Bronchial epithelial cell (primary cell): ENCODE data around the gene PHB1. TPM values are rescaled to one million over a fixed set of nuclear protein-coding genes. Genes with fewer than 3 reads are reported as not detected.

Experiments
- DNase-seq: peaks from one replicate; pipeline ENCODE4 v3.0.0-alpha.2; 2010; ENCODE audit warnings: low read depth
- FAIRE-seq: peaks from 2 replicates; lab custom pipeline; 2011; peaks lifted over from hg19 to GRCh38; lab: Jason Lieb, UNC
- H3K27me3 ChIP-seq: 2 replicates; pipeline ENCODE4 v1.5.1; 2011; ENCODE audit warnings: low read length; ENCODE audit not compliant: control insufficient read depth, insufficient read depth
- H3K36me3 ChIP-seq: 2 replicates; pipeline ENCODE4 v1.5.1; 2011; ENCODE audit warnings: low read length; ENCODE audit not compliant: control insufficient read depth, insufficient read depth
- H3K4me3 ChIP-seq: 2 replicates; pipeline ENCODE4 v1.5.1; 2011; ENCODE audit warnings: mild to moderate bottlenecking, low read depth, low read length, control low read depth
- total RNA-seq: library from RNA; depleted of rRNA; stranded (reverse); fragments of >200 nt; gene quantifications from 2 replicates; pipeline ENCODE4 v1.2.1, GENCODE V29; 2014
- TF ChIP-seq, protein P1 (sequence below): IDR thresholded peaks from 2 replicates; pipeline ENCODE4 v1.5.1; 2011; ENCODE audit warnings: mild to moderate bottlenecking, moderate library complexity, low read length, control low read depth, inconsistent platforms; ENCODE audit not compliant: insufficient read depth, severe bottlenecking

Gene PHB1
- total RNA-seq, 1 donor from 2014 or later, result 235 TPM

DNA sequence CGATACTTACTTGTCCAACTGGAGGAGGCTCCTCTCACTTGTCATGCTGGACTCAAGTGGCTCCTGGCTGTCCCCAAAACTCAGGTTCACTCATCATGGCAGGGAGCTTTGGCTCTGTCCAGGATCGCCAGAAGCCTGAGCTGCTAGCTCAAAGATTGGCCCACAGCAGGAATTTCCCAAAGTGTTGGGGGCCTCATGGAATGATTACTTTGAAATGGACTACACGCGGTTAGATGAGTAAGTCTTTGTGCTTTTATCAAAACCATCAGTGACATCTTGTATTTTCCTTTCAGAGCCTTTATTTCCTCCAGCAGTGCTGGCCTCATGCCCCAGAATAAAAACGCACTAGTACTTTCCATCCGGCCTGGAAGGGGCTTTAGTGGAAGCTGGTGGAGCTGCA, 29.2 kb upstream of the PHB1 start:
- FAIRE-seq, result no peak
- H3K4me3 ChIP-seq, result no peak overlapping the region
- no peak for DNase-seq
- H3K27me3 ChIP-seq, result peaks cover 12% of the 10 kb centered on the region
- TF ChIP-seq, protein P1, sequence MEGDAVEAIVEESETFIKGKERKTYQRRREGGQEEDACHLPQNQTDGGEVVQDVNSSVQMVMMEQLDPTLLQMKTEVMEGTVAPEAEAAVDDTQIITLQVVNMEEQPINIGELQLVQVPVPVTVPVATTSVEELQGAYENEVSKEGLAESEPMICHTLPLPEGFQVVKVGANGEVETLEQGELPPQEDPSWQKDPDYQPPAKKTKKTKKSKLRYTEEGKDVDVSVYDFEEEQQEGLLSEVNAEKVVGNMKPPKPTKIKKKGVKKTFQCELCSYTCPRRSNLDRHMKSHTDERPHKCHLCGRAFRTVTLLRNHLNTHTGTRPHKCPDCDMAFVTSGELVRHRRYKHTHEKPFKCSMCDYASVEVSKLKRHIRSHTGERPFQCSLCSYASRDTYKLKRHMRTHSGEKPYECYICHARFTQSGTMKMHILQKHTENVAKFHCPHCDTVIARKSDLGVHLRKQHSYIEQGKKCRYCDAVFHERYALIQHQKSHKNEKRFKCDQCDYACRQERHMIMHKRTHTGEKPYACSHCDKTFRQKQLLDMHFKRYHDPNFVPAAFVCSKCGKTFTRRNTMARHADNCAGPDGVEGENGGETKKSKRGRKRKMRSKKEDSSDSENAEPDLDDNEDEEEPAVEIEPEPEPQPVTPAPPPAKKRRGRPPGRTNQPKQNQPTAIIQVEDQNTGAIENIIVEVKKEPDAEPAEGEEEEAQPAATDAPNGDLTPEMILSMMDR, result no peak
- H3K36me3 ChIP-seq, result no peaks in the 10 kb centered on the region

DNA sequence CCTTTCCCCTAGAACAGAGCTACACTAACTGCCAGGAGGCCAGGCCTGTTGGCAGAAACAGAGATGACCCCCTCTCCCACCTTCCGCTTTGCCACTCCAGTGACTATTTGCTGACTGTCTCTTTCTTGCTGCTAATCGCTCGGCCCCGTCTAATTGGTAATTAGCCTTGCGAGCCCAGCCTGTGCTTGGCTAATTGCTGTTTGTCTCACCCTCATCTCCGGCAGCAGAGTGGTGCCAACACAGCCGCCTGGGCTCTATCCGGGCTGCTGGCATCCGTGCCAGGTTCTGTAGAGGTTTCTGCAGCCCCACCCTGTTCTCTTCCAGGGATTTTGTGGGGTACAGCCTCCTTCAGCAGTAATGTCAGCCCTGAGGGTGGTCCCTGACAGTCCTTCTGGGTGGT, 27.4 kb upstream of the PHB1 start:
- TF ChIP-seq, protein P1, result no peak
- Histone ChIP-seq H3K27me3 (peaks cover 12% of the 10 kb centered on the region), H3K4me3 (no peak overlapping the region), H3K36me3 (no peaks in the 10 kb centered on the region)
- DNase-seq, result no peak
- no peak for FAIRE-seq

DNA sequence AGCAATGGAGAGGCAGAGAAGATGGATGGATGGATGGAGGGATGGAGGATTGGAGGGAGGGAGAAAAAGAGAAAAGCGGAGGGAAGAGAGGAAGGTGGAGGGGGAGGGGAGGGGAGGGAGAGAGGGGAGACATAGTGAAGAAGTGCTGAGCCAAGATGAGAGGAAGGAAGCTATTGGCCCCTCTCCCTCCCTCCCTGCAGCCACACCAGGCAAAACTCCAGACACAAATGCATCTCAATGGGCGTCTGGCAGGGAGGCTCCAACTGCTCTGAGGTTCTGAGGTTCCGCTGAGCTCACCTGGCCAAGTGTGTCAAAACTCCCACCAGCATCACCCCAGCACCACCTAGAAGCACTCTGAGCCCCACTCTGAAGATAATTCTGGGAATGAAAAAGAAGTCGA, 26.9 kb upstream of the PHB1 start:
- FAIRE-seq (no peak), DNase-seq (no peak)
- no peak overlapping the region for H3K4me3 ChIP-seq
- peaks cover 12% of the 10 kb centered on the region for H3K27me3 ChIP-seq
- TF ChIP-seq, protein P1, result no peak
- no peaks in the 10 kb centered on the region for H3K36me3 ChIP-seq

DNA sequence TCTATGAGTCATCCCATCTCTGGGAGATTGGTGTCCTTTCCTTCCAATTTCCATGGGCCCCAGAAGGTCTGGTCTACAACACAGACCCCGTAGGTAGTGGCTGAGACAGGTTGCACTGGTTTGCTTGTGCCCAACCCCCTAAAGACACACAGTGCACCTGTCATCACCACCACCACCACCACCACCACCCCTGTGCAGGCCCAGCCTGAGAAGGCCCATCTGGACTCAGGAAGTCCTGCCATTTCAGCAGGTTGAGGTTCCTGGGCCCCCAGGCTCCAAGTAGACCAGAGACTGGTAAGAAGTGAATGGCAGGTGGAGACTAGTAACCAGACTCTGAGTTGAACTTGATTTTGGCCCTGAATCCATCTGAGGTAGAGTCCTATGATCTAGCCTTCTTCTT, 25.9 kb upstream of the PHB1 start:
- peaks cover 10% of the 10 kb centered on the region for H3K27me3 ChIP-seq
- DNase-seq (no peak), FAIRE-seq (no peak)
- H3K4me3 ChIP-seq, result no peak overlapping the region
- no peaks in the 10 kb centered on the region for H3K36me3 ChIP-seq
- TF ChIP-seq, protein P1, result no peak

DNA sequence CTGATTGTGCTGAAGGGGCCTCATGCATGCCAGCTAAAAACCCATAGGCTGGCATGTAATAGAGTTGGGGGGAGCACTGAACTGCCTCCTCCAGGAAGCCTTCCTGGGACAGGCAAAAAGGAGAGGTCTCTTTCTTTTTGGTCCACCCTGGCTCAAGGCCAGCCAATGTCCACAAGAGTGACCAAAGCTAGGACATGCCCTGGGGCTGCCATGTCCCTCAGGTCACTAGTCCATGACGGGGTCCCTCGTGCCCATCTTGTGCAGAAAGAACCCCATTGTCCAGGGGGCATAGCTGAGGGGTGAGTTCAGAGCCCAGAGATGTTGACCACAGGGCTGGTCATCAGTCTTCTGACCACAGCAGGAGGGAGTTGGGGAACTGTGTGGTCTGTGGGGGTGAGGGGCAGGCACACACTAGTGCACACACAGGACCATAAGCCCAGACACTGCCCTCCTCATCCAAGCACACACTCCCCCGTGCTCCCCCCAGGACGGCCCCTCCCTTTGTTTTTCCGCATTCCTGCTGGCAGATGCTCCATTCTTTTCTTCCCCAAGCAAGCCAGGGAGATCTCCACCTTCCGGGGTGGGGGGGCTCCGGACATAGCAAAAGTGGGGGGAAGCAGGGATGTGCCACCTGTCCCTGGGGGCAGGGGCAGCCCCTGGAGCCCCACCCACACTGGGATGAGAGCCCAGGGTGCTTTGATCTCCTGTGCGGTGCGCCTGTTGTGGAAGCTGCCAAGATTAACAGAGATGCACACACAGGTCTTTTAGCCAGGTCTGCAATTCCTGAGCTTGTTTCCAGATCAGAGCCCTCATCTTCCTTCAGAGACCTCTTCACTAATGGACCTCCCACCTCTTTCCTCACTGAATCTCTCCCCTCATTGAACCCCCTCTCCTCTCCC, 25.2 kb upstream of the PHB1 start:
- no peak for FAIRE-seq
- DNase-seq, result no peak
- H3K4me3 ChIP-seq, result no peak overlapping the region
- peaks cover 10% of the 10 kb centered on the region for H3K27me3 ChIP-seq
- TF ChIP-seq, protein P1, result no peak
- no peaks in the 10 kb centered on the region for H3K36me3 ChIP-seq

DNA sequence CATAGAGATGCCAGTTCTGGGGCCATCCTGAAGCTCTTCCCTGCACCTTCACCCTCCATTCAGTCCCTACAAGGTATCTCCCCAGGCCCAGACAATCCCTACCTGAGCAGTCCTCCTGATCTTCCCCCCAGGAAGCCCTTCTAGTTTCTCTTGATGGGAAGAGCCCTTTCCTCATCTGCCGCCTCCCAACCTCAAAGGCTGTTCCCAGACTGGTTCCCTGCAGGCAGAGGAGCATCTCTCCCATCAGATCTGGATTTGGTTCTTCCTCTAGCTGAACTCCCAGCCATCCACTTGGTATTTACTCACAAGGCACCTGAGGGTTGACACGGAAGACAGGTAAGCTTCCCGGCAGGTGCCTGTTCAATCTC, 24.6 kb upstream of the PHB1 start:
- FAIRE-seq, result no peak

More for the DNA sequence above, 24.6 kb upstream of the PHB1 start:
- peaks cover 10% of the 10 kb centered on the region for H3K27me3 ChIP-seq
- H3K4me3 ChIP-seq, result no peak overlapping the region
- TF ChIP-seq, protein P1, result no peak
- no peak for DNase-seq
- no peaks in the 10 kb centered on the region for H3K36me3 ChIP-seq
